GM12873 (cell line): Measurements from ENCODE around the gene HDGFL3.

ENCODE experiments used
- CTCF ChIP-seq: IDR thresholded peaks from 2 replicates; pipeline ENCODE4 v1.5.1; 2012; ENCODE audit warnings: low read depth, mild to moderate bottlenecking, moderate library complexity, low read length, control low read depth; ENCODE audit not compliant: insufficient read depth; ENCODE audit errors: missing control alignments

Gene HDGFL3

GRCh38 chr15:83205725-83206324, 1.8 kb downstream of the HDGFL3 start:
- TF ChIP-seq CTCF = no peak

- TF ChIP-seq CTCF = no peak
These were observed 2.9 kb downstream of the HDGFL3 start for GRCh38 chr15:83204697-83205096.

GRCh38 chr15:83203543-83203942, 4.1 kb downstream of the HDGFL3 start:
- no peak for TF ChIP-seq CTCF

GRCh38 chr15:83200589-83200988, 7.0 kb downstream of the HDGFL3 start:
- TF ChIP-seq CTCF = no peak

GRCh38 chr15:83200162-83200561, 7.5 kb downstream of the HDGFL3 start:
- TF ChIP-seq CTCF = no peak

GRCh38 chr15:83199288-83199687, 8.3 kb downstream of the HDGFL3 start:
- no peak for TF ChIP-seq CTCF

- TF ChIP-seq CTCF = no peak
These were observed 9.1 kb downstream of the HDGFL3 start for GRCh38 chr15:83198476-83198875.
